MM.1S (cell line): ENCODE results near the gene EDC4.

Source experiments
- EZH2 ChIP-seq: fragments of 300-600 bp; sonication (generic); optimal IDR thresholded peaks from 2 replicates; pipeline ENCODE3; 2017; ENCODE audit warnings: low read depth, mild to moderate bottlenecking, antibody characterized with exemption, low read length, mixed read lengths
- TF ChIP-seq, protein P1 (sequence below): fragments of 300-600 bp; sonication (generic); IDR thresholded peaks from 2 replicates; pipeline ENCODE4 v1.5.1; 2016; ENCODE audit warnings: antibody characterized with exemption, low read length, mixed read lengths

DNA sequence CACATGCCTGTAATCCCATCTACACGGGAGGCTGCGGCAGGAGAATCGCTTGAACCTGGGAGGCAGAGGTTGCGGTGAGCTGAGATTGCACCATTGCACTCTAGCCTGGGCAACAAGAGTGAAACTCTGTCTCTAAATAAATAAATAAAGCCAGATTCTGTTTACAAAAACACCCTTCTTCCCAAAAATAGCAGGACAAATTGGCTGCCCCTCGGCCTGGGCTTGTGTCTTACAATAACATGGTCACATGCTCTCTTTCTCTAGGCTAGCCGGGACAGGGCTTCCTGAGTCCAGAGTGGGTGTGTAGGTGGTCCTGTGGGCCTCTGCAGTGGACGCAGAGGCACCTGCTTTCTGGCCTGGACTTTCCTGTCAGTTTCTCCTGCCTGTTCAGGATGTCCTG is 3.2 kb upstream of the EDC4 start:
- no peak for TF ChIP-seq EZH2
- TF ChIP-seq, protein P1, sequence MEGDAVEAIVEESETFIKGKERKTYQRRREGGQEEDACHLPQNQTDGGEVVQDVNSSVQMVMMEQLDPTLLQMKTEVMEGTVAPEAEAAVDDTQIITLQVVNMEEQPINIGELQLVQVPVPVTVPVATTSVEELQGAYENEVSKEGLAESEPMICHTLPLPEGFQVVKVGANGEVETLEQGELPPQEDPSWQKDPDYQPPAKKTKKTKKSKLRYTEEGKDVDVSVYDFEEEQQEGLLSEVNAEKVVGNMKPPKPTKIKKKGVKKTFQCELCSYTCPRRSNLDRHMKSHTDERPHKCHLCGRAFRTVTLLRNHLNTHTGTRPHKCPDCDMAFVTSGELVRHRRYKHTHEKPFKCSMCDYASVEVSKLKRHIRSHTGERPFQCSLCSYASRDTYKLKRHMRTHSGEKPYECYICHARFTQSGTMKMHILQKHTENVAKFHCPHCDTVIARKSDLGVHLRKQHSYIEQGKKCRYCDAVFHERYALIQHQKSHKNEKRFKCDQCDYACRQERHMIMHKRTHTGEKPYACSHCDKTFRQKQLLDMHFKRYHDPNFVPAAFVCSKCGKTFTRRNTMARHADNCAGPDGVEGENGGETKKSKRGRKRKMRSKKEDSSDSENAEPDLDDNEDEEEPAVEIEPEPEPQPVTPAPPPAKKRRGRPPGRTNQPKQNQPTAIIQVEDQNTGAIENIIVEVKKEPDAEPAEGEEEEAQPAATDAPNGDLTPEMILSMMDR = no peak
